Esophagus muscularis mucosa (tissue), 4 donors: ENCODE data around the gene CSRP1. TPM values are rescaled to one million over a fixed set of nuclear protein-coding genes. Genes with fewer than 3 reads are reported as not detected.

Experiments
- DNase-seq: peaks from one replicate; pipeline ENCODE4 v3.0.0-alpha.2; 2017; ENCODE audit errors: extremely low spot score
- H3K27ac ChIP-seq, 4 donors: fragments of 200-600 bp; sonication (generic); replicated peaks in 1 of 4; 1 replicate in 3 of 4; 2 replicates in 1 of 4; pipeline ENCODE4 v1.5.1; 2016 to 2019; ENCODE audit warnings: mild to moderate bottlenecking in 1 of 4
- H3K27me3 ChIP-seq, 4 donors: fragments of 200-600 bp; sonication (generic); one replicate each; pipeline versions ENCODE4 v1.5.1 to v1.6.0; 2016 to 2019
- H3K36me3 ChIP-seq, 4 donors: fragments of 200-600 bp; sonication (generic); one replicate each; pipeline ENCODE4 v1.5.1; 2016 to 2019
- H3K4me1 ChIP-seq, 4 donors: fragments of 200-600 bp; sonication (generic); one replicate each; pipeline ENCODE4 v1.5.1; 2016 to 2019
- H3K4me3 ChIP-seq, 4 donors: fragments of 200-600 bp; sonication (generic); 1 replicate in 2 of 4; 2 replicates in 2 of 4; pipeline ENCODE4 v1.5.1; 2016 to 2019; ENCODE audit warnings: mild to moderate bottlenecking in 4 of 4, moderate library complexity in 1 of 4
- H3K9me3 ChIP-seq, 4 donors: fragments of 200-600 bp; sonication (generic); 1 replicate in 3 of 4; 2 replicates in 1 of 4; pipeline ENCODE4 v1.5.1; 2016 to 2019
- EP300 ChIP-seq: sonication (generic); formaldehyde crosslinking; IDR thresholded peaks from one replicate; pipeline ENCODE4 v1.6.1; 2017; ENCODE audit warnings: antibody characterized with exemption
- POLR2A ChIP-seq: fragments of 450-650 bp; IDR thresholded peaks from one replicate; pipeline ENCODE4 v1.6.1; 2017; ENCODE audit warnings: antibody characterized with exemption, moderate library complexity, mild to moderate bottlenecking, low read depth
- POLR2AphosphoS5 ChIP-seq, 2 donors: sonication (generic); formaldehyde crosslinking; IDR thresholded peaks; one replicate each; pipeline ENCODE4 v1.6.1; 2017; ENCODE audit warnings: antibody characterized with exemption in 2 of 2
- WGBS: methylation state at CpG from one replicate; pipeline ENCODE4 v1.1.5; 2018; 5-methylcytosine and 5-hydroxymethylcytosine counted together
- intact Hi-C: fragments of 100-400 bp; cut with DNase I; formaldehyde crosslinking; loops from one replicate; pipeline ENCODE4 v1.15.1; 2023
- total RNA-seq, 4 donors: library from RNA; depleted of rRNA; stranded (reverse); fragments of >200 nt; gene quantifications; one replicate each; pipeline versions ENCODE4 v1.1.0 to v1.2.1, GENCODE V29; 2016
- TF ChIP-seq, protein P1 (sequence below), 3 experiments: fragments of 200-600 bp in 2 of 3; fragments of 450-650 bp in 1 of 3; sonication (generic) in 2 of 3; IDR thresholded peaks; one replicate each; pipeline ENCODE4 v1.5.1; 2017 to 2019; ENCODE audit warnings: antibody characterized with exemption in 3 of 3, mild to moderate bottlenecking in 2 of 3, moderate library complexity in 1 of 3

CSRP1 gene
- total RNA-seq, 4 donors from 2014 or later = 3,645 to 7,984 (median 5,321) TPM

DNA sequence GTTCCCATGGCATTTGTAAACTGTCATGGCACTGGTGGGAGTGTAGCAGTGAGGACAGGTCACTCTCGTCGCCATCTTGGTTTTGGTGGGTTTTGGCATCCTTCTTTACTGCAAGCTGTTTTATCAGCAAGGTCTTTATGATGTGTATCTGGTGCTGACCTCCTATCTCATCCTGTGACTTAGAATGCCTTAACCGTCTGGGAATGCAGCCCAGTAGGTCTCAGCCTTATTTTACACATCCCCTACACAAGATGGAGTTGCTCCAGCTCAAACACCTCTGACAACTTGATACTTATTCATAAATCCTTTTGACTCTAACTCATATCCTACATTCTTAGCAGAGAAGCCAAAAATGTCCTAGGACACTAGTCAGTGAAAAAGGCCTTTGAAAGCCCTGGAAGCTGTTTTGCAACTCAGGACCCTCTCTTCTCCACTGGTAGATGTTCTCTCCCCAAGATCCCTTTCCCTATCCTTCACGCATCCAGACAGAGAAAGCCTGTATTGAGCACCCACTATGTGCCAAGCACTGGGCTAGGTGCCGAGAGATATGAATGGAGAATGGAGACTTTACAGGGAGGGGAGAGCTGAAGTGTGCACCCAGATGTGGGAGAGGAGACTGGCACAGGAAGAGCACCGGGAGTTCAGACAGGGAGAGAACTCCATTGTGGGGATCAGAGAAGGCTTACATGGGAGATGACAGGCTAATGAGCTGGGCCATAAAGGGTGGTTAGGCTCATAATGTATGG is 6.7 kb upstream of the CSRP1 start:
- Histone ChIP-seq H3K9me3 (no peaks in the 10 kb centered on the region), H3K4me3 (no peak overlapping the region), H3K27me3 (no peaks in the 10 kb centered on the region), H3K36me3 (peaks cover 0 to 6% (median 0%) of the 10 kb centered on the region in 4 donors), H3K27ac (peak overlapping the region; percentile 54 to 99 (median 96)), H3K4me1 (peaks cover 24 to 42% (median 34%) of the 10 kb centered on the region in 4 donors)
- intact Hi-C loops = loop anchor here (1.0 kb wide), 2 partner anchors 31 to 65 kb away; no protein-coding TSS in a partner anchor
- DNase-seq = no peak
- WGBS = 90% methylated on average over 6 of the region's 6 CpGs
- TF ChIP-seq, protein P1, sequence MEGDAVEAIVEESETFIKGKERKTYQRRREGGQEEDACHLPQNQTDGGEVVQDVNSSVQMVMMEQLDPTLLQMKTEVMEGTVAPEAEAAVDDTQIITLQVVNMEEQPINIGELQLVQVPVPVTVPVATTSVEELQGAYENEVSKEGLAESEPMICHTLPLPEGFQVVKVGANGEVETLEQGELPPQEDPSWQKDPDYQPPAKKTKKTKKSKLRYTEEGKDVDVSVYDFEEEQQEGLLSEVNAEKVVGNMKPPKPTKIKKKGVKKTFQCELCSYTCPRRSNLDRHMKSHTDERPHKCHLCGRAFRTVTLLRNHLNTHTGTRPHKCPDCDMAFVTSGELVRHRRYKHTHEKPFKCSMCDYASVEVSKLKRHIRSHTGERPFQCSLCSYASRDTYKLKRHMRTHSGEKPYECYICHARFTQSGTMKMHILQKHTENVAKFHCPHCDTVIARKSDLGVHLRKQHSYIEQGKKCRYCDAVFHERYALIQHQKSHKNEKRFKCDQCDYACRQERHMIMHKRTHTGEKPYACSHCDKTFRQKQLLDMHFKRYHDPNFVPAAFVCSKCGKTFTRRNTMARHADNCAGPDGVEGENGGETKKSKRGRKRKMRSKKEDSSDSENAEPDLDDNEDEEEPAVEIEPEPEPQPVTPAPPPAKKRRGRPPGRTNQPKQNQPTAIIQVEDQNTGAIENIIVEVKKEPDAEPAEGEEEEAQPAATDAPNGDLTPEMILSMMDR (IDR thresholded peaks at IDR 0.05) = no peak
- TF ChIP-seq POLR2AphosphoS5 (IDR thresholded peaks at IDR 0.05) (no peak), POLR2A (no peak), EP300 (no peak)

DNA sequence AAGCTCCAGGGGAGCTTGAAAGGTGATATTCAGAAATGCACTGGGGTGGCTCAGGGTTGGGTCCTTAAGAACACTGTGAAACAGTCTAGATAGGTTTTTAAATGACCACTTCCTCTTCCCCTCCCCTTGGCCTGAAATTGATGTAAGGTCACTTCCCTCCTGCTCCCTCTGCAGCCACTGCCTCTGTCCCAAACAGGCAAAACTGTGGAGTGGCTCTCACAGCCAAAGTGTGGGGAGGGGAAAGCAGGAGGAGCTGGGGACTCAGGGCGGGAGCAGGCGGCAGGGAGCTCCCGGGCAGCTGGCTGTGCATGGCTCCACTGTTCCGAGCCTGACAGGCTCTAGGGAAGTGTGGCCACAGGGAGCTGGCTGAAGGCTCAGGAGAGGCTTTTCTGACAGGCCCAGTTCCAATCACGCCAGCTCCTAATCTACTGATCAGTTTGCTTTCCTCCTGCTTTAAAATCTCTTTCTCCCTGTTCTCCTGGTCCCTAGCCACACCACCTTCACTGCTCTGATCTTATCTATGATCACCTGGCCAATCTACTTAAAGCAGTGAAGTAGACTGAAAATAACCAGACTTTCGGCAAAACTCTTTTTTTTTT is 5.1 kb upstream of the CSRP1 start:
- Histone ChIP-seq H3K4me3 (peak overlapping the region in 2 of 4 donors; percentile 1 to 6), H3K27ac (peak overlapping the region; percentile 93 to 99 (median 97)), H3K27me3 (no peaks in the 10 kb centered on the region), H3K36me3 (peaks cover 0 to 6% (median 0%) of the 10 kb centered on the region in 4 donors), H3K4me1 (peaks cover 39 to 59% (median 50%) of the 10 kb centered on the region in 4 donors), H3K9me3 (no peaks in the 10 kb centered on the region)
- 11% methylated on average over 6 of the region's 6 CpGs for WGBS
- TF ChIP-seq, protein P1 (IDR thresholded peaks at IDR 0.05) = no peak
- peak; percentile 46 to 79 for TF ChIP-seq POLR2AphosphoS5 (IDR thresholded peaks at IDR 0.05)
- intact Hi-C loops = no loop called here
- no peak for DNase-seq

GRCh38 chr1:201511396-201511940 is 4.5 kb upstream of the CSRP1 start:
- H3K27me3 ChIP-seq = no peaks in the 10 kb centered on the region
- peaks cover 0 to 6% (median 0%) of the 10 kb centered on the region in 4 donors for H3K36me3 ChIP-seq
- intact Hi-C loops = no loop called here
- H3K4me3 ChIP-seq = no peak overlapping the region
- H3K4me1 ChIP-seq = peaks cover 40 to 59% (median 51%) of the 10 kb centered on the region in 4 donors
- no peaks in the 10 kb centered on the region for H3K9me3 ChIP-seq
- WGBS = 74% methylated on average over 6 of the region's 6 CpGs
- peak overlapping the region; percentile 93 to 99 (median 97) for H3K27ac ChIP-seq
- TF ChIP-seq POLR2A = no peak
- TF ChIP-seq POLR2AphosphoS5 (IDR thresholded peaks at IDR 0.05) = no peak
- TF ChIP-seq, protein P1 (IDR thresholded peaks at IDR 0.05) = no peak
- TF ChIP-seq EP300 = no peak
- DNase-seq = no peak

DNA sequence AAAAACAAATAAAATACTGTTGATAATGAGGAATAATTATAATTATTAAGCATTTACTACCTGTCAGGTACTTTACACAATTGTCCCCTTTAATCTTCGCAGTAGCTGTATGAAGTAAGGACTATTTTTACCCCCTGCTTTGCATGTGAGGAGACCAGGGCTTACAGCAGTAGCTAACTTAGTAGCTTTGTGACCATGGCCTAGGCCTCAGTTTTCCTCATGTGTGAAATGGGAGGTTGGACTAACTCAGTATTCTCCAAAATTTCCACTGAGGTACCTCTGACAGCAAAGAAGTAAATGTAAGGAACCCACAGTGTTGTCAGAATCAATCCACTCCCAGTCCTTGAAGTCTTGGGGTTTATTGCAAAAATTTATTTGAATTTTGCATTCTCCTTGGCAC is 3.8 kb upstream of the CSRP1 start:
- H3K4me1 ChIP-seq = peaks cover 47 to 66% (median 57%) of the 10 kb centered on the region in 4 donors
- intact Hi-C loops = no loop called here

More for the DNA sequence above, 3.8 kb upstream of the CSRP1 start:
- Histone ChIP-seq H3K27me3 (no peaks in the 10 kb centered on the region), H3K9me3 (no peaks in the 10 kb centered on the region), H3K27ac (peak overlapping the region; percentile 93 to 99 (median 97)), H3K36me3 (peaks cover 0 to 6% (median 0%) of the 10 kb centered on the region in 4 donors), H3K4me3 (no peak overlapping the region)
- TF ChIP-seq, protein P1 (IDR thresholded peaks at IDR 0.05) = no peak
- TF ChIP-seq EP300 (no peak), POLR2A (no peak)
- WGBS = 96% methylated on average over 1 of the region's 1 CpG
- DNase-seq = no peak
